Measurements from ENCODE around the gene DYNLT5.

GRCh38 chr1:66723985-66724384 is 28.3 kb upstream of the DYNLT5 start:
- no peak for TF ChIP-seq CTCF (IDR thresholded peaks at IDR 0.05)
- TF ChIP-seq EZH2 (IDR thresholded peaks at IDR 0.05; ENCODE audit: borderline replicate concordance, insufficient read depth, low read depth, low read length, poor library complexity, severe bottlenecking): no peak

Measured in B cell (primary cell).